Naive thymus-derived CD8-positive, alpha-beta T cell (primary cell): ENCODE measurements around the gene FLNB. TPM values are rescaled to one million over a fixed set of nuclear protein-coding genes. Genes with fewer than 3 reads are reported as not detected.

Experiments
- ATAC-seq, 2 donors: fragments of 150-1000 bp; cut with Tn5 transposase in 1 of 2; sonication (Bioruptor Pico), chemical (Tn5 transposase) in 1 of 2; 1 replicate in 1 of 2; 2 replicates in 1 of 2; pipeline ENCODE4 v1.10.0; 2021; ENCODE audit warnings: mild to moderate bottlenecking in 2 of 2, moderate library complexity in 2 of 2
- POLR2A ChIA-PET: fragments of 350-600 bp; sonication (Branson Sonifier 250); formaldehyde crosslinking; loops from one replicate; lab custom pipeline; 2021; ENCODE audit warnings: antibody characterized with exemption; lab: Charles Lee
- DNase-seq, 10 donors: peaks; one replicate each; pipeline versions ENCODE4 v3.0.0 to v3.0.0-alpha.2; 2020 to 2022
- H3K27ac Mint-ChIP-seq, 10 donors: one replicate each; pipeline ENCODE4 v1.8.0; 2020 to 2022; ENCODE audit warnings: mild to moderate bottlenecking in 10 of 10, mixed read lengths in 10 of 10, moderate library complexity in 4 of 10, inconsistent platforms in 1 of 10
- H3K27me3 Mint-ChIP-seq, 5 donors: one replicate each; pipeline ENCODE4 v1.8.0; 2021 to 2022; ENCODE audit warnings: mixed read lengths in 5 of 5
- H3K36me3 Mint-ChIP-seq, 3 donors: one replicate each; pipeline ENCODE4 v1.8.0; 2020 to 2022; ENCODE audit warnings: mixed read lengths in 3 of 3, mild to moderate bottlenecking in 2 of 3, inconsistent platforms in 1 of 3
- H3K4me1 Mint-ChIP-seq, 4 donors: one replicate each; pipeline ENCODE4 v1.8.0; 2021 to 2022; ENCODE audit warnings: mixed read lengths in 4 of 4
- H3K4me3 Mint-ChIP-seq, 10 donors: one replicate each; pipeline ENCODE4 v1.8.0; 2020 to 2022; ENCODE audit warnings: mild to moderate bottlenecking in 10 of 10, mixed read lengths in 10 of 10, moderate library complexity in 6 of 10, inconsistent platforms in 1 of 10
- H3K9me3 Mint-ChIP-seq, 9 donors: one replicate each; pipeline ENCODE4 v1.8.0; 2020 to 2022; ENCODE audit warnings: mixed read lengths in 9 of 9, mild to moderate bottlenecking in 3 of 9, inconsistent platforms in 1 of 9, moderate library complexity in 1 of 9
- polyA plus RNA-seq, 3 donors: library from polyadenylated mRNA; unstranded; fragments of 300-500 nt; fragmentation: Illumina TruSeq; gene quantifications; one replicate each; pipeline ENCODE4 v1.2.3, GENCODE V29; 2021
- total RNA-seq, 8 experiments: library from RNA in 2 of 8; stranded (reverse) in 2 of 8; gene quantifications; one replicate each; pipeline ENCODE4 v1.2.3 and lab custom pipeline; 2021 to 2026

FLNB gene
- total and polyA plus RNA-seq, 5 experiments from 2014 or later: 11.8 to 76.7 (median 32.2) TPM

- Mint-ChIP-seq H3K27me3 (peaks cover 0 to 1% (median 0%) of the 10 kb centered on the region in 5 donors), H3K27ac (peak overlapping the region in 6 of 10 donors; percentile 23 to 79 (median 54)), H3K4me3 (peak overlapping the region in 8 of 10 donors; percentile 9 to 57 (median 22)), H3K4me1 (peaks cover 5 to 31% (median 20%) of the 10 kb centered on the region in 4 donors), H3K9me3 (peaks cover 0 to 12% (median 0%) of the 10 kb centered on the region in 9 donors), H3K36me3 (peaks cover 0 to 5% (median 3%) of the 10 kb centered on the region in 3 donors)
- peak in 1 of 2 donors; percentile 76 for ATAC-seq
- POLR2A ChIA-PET: no interaction called here
- DNase-seq: peak in 8 of 10 donors; percentile 18 to 69 (median 27)
Measured at GRCh38 chr3:57967590-57967989, 40.6 kb upstream of the FLNB start.

- H3K27ac Mint-ChIP-seq: peak overlapping the region in 1 of 10 donors; percentile 22
- peaks cover 0 to 12% (median 0%) of the 10 kb centered on the region in 9 donors for H3K9me3 Mint-ChIP-seq
- ATAC-seq: no peak
- POLR2A ChIA-PET: no interaction called here
- peaks cover 0 to 5% (median 3%) of the 10 kb centered on the region in 3 donors for H3K36me3 Mint-ChIP-seq
- peaks cover 5 to 34% (median 22%) of the 10 kb centered on the region in 4 donors for H3K4me1 Mint-ChIP-seq
- H3K27me3 Mint-ChIP-seq: peaks cover 0 to 1% (median 0%) of the 10 kb centered on the region in 5 donors
- no peak overlapping the region for H3K4me3 Mint-ChIP-seq
- no peak for DNase-seq
Measured at GRCh38 chr3:57968501-57968900, 39.7 kb upstream of the FLNB start.

- Mint-ChIP-seq H3K27me3 (peaks cover 0 to 1% (median 0%) of the 10 kb centered on the region in 5 donors), H3K27ac (peak overlapping the region in 1 of 10 donors; percentile 71), H3K4me3 (no peak overlapping the region), H3K4me1 (peaks cover 5 to 30% (median 21%) of the 10 kb centered on the region in 4 donors), H3K9me3 (peaks cover 0 to 10% (median 0%) of the 10 kb centered on the region in 9 donors), H3K36me3 (peaks cover 0 to 5% (median 3%) of the 10 kb centered on the region in 3 donors)
- POLR2A ChIA-PET: no interaction called here
- no peak for DNase-seq
- ATAC-seq: no peak
Measured at GRCh38 chr3:57971975-57972374, 36.2 kb upstream of the FLNB start.

- no peaks in the 10 kb centered on the region for H3K36me3 Mint-ChIP-seq
- peak overlapping the region in 2 of 10 donors; percentile 21 to 71 for H3K27ac Mint-ChIP-seq
- POLR2A ChIA-PET: no interaction called here
- H3K4me1 Mint-ChIP-seq: peaks cover 5 to 24% (median 14%) of the 10 kb centered on the region in 4 donors
- no peak for ATAC-seq
- peaks cover 0 to 3% (median 0%) of the 10 kb centered on the region in 9 donors for H3K9me3 Mint-ChIP-seq
- H3K4me3 Mint-ChIP-seq: no peak overlapping the region
- no peak for DNase-seq
- peaks cover 0 to 1% (median 0%) of the 10 kb centered on the region in 5 donors for H3K27me3 Mint-ChIP-seq
Measured at GRCh38 chr3:57972531-57973111, 35.6 kb upstream of the FLNB start.

- peaks cover 0 to 1% (median 0%) of the 10 kb centered on the region in 5 donors for H3K27me3 Mint-ChIP-seq
- no peaks in the 10 kb centered on the region for H3K9me3 Mint-ChIP-seq
- no peak for DNase-seq
- no peak overlapping the region for H3K4me3 Mint-ChIP-seq
- H3K4me1 Mint-ChIP-seq: peaks cover 2 to 14% (median 10%) of the 10 kb centered on the region in 4 donors
- no peak for ATAC-seq
- POLR2A ChIA-PET: interaction anchor here (0.7 kb wide), 1 partner anchor 12 kb away, joined by 4 read pairs; no protein-coding TSS in a partner anchor
- peak overlapping the region in 1 of 10 donors; percentile 29 for H3K27ac Mint-ChIP-seq
- no peaks in the 10 kb centered on the region for H3K36me3 Mint-ChIP-seq
Measured at GRCh38 chr3:57973715-57974477, 34.3 kb upstream of the FLNB start.

- DNase-seq (no peak), ATAC-seq (no peak)
Measured at GRCh38 chr3:57974796-57975388, 33.3 kb upstream of the FLNB start.

GRCh38 chr3:57977818-57978235, 30.4 kb upstream of the FLNB start:
- POLR2A ChIA-PET: no interaction called here
- Mint-ChIP-seq H3K27ac (no peak overlapping the region), H3K4me3 (no peak overlapping the region), H3K27me3 (no peaks in the 10 kb centered on the region), H3K36me3 (no peaks in the 10 kb centered on the region), H3K4me1 (peaks cover 4 to 17% (median 7%) of the 10 kb centered on the region in 4 donors), H3K9me3 (no peaks in the 10 kb centered on the region)
- DNase-seq: no peak
- ATAC-seq: no peak

More at GRCh38 chr3:57974796-57975388, 33.3 kb upstream of the FLNB start:
- Mint-ChIP-seq H3K27ac (peak overlapping the region in 3 of 10 donors; percentile 28 to 29 (median 29)), H3K9me3 (no peaks in the 10 kb centered on the region), H3K4me3 (no peak overlapping the region), H3K4me1 (peaks cover 2 to 14% (median 10%) of the 10 kb centered on the region in 4 donors), H3K27me3 (peaks cover 0 to 1% (median 0%) of the 10 kb centered on the region in 5 donors), H3K36me3 (no peaks in the 10 kb centered on the region)
- POLR2A ChIA-PET: interaction anchor here (0.7 kb wide), 1 partner anchor 13 kb away, joined by 4 read pairs; no protein-coding TSS in a partner anchor

- POLR2A ChIA-PET: no interaction called here
- H3K4me3 Mint-ChIP-seq: no peak overlapping the region
- ATAC-seq: no peak
- no peaks in the 10 kb centered on the region for H3K36me3 Mint-ChIP-seq
- DNase-seq: no peak
- H3K9me3 Mint-ChIP-seq: no peaks in the 10 kb centered on the region
- peaks cover 6 to 21% (median 11%) of the 10 kb centered on the region in 4 donors for H3K4me1 Mint-ChIP-seq
- H3K27ac Mint-ChIP-seq: peak overlapping the region in 2 of 10 donors; percentile 58 to 79
- no peaks in the 10 kb centered on the region for H3K27me3 Mint-ChIP-seq
Measured at GRCh38 chr3:57978316-57978715, 29.9 kb upstream of the FLNB start.

GRCh38 chr3:57980416-57980815, 27.8 kb upstream of the FLNB start:
- H3K27ac Mint-ChIP-seq: peak overlapping the region in 2 of 10 donors; percentile 20 to 40
- H3K4me3 Mint-ChIP-seq: no peak overlapping the region
- ATAC-seq (no peak), DNase-seq (no peak)
- POLR2A ChIA-PET: no interaction called here
- H3K9me3 Mint-ChIP-seq: no peaks in the 10 kb centered on the region
- peaks cover 15 to 32% (median 22%) of the 10 kb centered on the region in 4 donors for H3K4me1 Mint-ChIP-seq
- no peaks in the 10 kb centered on the region for H3K36me3 Mint-ChIP-seq
- H3K27me3 Mint-ChIP-seq: no peaks in the 10 kb centered on the region

- Mint-ChIP-seq H3K36me3 (no peaks in the 10 kb centered on the region), H3K27me3 (no peaks in the 10 kb centered on the region), H3K9me3 (no peaks in the 10 kb centered on the region), H3K27ac (no peak overlapping the region), H3K4me1 (peaks cover 15 to 32% (median 22%) of the 10 kb centered on the region in 4 donors), H3K4me3 (no peak overlapping the region)
- ATAC-seq: no peak
- DNase-seq: no peak
- POLR2A ChIA-PET: interaction anchor here (0.7 kb wide), 2 partner anchors 209 to 1070 kb away, joined by 3 to 6 read pairs; no protein-coding TSS in a partner anchor
Measured at GRCh38 chr3:57981483-57982087, 26.6 kb upstream of the FLNB start.

GRCh38 chr3:57982561-57983243, 25.5 kb upstream of the FLNB start:
- DNase-seq: no peak
- no peaks in the 10 kb centered on the region for H3K9me3 Mint-ChIP-seq
- ATAC-seq: no peak

More at GRCh38 chr3:57982561-57983243, 25.5 kb upstream of the FLNB start:
- Mint-ChIP-seq H3K27ac (peak overlapping the region in 5 of 10 donors; percentile 13 to 61 (median 29)), H3K4me3 (peak overlapping the region in 1 of 10 donors; percentile 42), H3K36me3 (no peaks in the 10 kb centered on the region), H3K27me3 (no peaks in the 10 kb centered on the region), H3K4me1 (peaks cover 15 to 32% (median 22%) of the 10 kb centered on the region in 4 donors)
- POLR2A ChIA-PET: no interaction called here
